HG03196 (cell line): Measurements from ENCODE around the gene PRKCZ.
"Not testable (repeated sequence)": the region's sequence is repeated elsewhere in the genome, so short reads cannot be mapped to it uniquely, and the experiment has no call there.

Experiments used
- ATAC-seq: cut with Tn5 transposase; IDR thresholded peaks from one replicate; pipeline ENCODE4 v1.9.1; 2021; ENCODE audit not compliant: unreplicated experiment

PRKCZ gene

DNA sequence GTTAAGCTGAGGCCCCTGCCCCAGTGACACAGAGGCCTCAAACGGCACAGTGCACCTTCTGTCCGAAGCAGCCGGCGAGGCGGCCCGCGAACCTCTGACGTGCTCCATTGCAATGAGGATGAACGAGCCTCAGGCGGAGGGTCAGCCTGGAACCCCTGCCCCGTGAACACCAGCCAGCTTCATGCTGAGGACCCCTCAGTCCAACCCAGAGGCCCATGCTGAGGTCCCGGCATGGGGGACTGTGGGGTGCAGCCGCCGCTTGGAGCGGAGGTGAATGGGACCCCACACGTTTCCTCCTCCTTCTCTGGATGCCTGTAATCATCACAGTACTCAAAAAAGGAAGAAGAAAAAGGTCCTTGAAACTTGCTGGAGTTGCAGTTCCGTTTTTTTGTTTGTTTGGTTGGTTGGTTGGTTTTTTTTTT, 62.1 kb downstream of the PRKCZ start:
- no peak for ATAC-seq

DNA sequence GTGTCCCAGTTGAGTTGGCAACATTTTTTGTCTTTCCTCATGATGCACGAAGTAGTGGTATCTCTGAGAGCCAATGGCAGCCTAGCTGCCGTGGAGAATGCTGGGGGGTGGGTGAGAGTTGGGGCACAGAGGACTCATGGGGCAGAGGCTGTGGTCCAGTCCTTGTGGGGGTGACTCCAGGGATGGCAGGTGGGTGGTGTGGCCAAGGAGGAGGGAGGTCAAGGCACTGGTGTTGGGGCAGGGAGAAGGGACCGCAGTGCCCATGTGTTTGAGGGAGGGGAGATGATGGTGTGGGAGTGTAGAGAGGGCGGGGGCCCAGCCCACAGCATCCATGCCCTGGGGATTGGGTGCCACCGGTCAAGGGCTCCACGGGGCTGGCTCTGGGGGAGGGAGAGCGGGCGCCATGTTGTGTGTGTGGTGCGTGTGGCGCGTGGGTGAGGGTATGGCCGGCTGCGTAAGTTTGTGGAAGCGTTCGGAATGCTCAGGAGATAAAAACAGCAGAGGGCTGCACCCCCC, 63.5 kb downstream of the PRKCZ start:
- ATAC-seq, result no peak

DNA sequence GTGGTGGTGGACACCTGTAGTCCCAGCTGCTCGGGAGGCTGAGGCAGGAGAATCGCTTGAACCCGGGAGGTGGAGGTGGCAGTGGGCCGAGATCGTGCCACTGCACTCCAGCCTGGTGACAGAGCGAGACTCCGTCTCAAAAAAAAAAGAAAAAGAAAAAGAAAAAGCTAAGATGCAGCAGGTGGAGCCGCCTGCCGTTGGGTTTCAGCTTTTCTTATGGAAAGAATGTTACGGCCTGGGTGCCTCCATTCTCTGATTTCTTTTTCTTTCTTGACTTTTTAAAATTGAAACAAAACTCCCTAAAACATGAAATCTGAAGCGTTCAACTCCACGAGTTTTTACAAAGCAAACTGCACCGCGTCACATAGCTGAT, 64.4 kb downstream of the PRKCZ start:
- ATAC-seq, result not testable (repeated sequence)

DNA sequence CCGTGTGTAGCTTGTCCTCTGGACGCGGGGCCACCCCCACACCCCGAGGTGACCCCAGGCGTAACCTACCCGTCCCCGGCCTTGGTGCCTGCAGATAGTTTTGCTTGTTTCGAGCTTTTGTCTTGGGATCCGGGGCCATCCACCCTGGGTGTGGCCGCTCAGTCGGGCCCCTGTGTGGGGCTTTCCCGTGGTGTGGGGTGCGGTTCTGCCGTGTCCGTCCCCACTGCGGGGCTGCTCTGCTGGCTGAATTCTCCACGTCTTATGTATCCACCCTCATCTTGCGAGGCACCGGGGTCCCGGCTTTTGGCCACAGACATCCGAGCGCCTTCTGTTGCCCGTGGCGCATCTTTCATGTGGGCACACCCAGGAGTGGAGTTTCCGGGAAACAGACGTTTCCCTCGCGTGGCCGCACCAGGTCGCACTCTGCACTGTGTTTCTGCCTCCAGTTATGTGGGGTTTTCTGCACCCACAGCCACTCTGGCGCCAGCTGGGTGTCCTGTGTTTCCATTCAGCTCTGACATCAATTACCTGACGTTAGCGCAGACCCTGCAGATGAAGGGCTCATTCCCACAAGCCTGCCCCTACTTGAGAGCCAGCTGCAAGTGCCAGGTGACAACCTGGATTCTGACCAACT, 64.9 kb downstream of the PRKCZ start:
- no peak for ATAC-seq

DNA sequence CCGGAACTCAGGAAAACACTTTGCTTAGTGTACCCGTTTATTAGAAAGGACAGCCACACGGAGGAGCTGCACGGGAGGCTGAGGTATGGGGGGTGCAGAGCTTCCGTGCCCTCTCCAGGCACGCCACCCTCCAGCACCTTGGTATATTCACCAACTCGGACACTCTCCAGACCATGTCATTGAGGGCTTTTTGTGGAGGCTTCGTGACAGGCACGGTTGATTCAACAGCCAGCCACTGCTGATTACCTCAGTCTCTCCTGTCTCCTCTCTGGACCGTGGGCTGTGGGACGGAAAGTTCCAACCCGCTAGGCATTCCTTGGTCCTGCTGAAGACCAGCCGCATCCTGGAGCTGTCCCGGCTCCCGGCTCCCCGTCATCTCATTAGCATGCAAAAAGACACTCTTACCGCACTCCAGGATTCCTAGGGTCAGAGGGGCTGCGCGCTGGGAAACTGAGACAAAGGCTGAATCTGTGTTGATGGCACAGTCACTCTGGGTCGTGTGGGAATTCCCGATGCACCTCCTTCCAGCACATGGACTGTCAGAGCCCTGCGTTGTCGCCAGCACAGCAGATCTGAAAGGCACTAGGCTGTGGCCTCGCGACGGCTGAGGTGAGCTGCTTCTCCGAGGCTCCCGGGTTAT, 65.6 kb downstream of the PRKCZ start:
- no peak for ATAC-seq

DNA sequence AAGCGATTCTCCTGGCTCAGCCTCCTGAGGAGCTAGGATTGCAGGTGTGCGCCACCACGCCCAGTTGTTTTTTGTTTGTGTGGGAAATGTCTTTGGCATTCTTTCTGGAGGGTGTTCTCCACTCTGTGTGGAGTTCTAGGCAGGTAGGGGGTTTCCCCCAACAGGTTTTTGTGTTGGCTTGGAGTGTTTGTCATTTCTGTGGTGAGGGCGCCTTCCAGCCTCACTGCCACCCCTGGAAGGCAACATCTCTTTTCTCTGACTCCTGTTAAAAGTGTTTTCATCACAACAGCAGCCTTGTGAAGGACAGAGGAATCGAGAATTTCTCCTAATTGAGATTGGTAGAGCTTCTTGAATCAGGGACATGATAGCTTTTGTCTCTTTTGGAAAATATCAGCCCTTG, 69.7 kb downstream of the PRKCZ start:
- ATAC-seq, result no peak

DNA sequence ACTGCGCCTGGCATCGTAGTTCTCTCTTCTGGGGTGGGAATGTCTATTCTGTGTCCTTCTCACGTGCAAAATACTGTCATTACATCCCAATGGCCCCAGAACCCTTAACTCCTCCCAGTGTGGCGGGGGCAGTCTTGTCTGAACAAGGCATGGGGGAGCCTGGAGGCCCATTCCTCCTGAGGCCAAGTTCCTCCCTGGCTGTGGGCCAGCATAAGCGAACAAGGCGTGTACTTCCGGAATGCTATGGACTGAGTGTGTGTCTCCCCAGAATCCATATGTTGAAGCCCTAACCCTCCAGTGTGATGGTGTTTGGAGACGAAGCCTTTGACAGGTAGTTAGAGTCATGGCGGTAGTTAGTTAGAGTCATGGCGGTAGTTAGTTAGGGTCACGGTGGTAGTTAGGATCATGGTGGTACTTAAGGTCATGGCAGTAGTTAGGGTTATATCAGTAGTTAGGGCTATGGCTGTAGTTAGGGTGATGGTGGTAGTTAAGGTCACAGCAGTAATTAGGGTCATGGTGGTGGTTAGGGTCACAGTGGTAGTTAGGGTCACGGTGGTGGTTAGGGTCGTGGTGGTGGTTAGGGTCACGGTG, 71.0 kb downstream of the PRKCZ start:
- ATAC-seq, result no peak

DNA sequence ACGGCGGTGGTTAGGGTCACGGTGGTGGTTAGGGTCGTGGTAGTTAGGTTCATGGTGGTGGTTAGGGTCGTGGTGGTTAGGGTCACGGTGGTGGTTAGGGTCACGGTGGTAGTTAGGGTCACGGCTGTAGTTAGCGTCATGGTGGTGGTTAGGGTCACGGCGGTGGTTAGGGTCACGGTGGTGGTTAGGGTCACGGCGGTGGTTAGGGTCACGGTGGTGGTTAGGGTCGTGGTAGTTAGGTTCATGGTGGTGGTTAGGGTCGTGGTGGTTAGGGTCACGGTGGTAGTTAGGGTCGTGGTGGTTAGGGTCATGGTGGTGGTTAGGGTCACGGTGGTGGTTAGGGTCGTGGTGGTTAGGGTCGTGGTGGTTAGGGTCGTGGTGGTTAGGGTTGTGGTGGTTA, 71.6 kb downstream of the PRKCZ start:
- ATAC-seq, result not testable (repeated sequence)

DNA sequence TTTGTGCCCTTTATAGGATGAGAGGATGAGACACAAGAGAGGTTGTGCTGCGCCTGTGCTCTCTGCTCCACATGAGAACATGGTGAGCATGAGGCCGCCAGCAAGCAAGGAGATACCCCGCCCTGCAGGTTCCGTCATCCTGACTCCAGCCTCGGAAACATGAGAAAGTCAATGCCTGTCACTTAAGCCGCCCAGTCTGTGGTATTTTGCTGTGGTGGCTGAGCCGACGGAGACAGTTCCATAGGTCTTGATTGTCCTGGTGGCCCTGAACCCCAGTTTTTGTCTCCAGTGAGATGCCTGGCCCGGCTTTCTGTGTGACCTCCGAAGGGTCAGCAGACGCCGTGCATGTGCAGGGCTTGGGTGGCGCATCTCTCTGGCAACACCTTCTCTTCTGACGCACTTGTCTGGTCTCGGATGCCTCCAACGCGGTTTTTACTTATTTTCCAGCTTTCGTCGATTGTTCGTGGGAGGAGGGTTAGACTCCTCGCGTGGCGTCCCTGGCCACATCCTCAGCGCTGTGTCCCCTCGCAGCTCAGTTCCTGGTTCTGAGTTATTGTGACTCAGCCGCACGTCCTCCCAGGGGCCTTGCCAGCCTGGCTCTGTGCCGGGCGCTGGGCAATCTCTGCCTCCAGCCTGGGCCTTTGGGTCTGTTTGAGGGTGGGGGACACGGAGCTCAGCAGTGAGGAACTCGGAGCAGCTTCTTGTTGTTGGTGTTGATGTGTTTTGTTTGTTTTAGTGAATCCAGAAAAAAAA, 74.4 kb downstream of the PRKCZ start:
- ATAC-seq, result no peak

DNA sequence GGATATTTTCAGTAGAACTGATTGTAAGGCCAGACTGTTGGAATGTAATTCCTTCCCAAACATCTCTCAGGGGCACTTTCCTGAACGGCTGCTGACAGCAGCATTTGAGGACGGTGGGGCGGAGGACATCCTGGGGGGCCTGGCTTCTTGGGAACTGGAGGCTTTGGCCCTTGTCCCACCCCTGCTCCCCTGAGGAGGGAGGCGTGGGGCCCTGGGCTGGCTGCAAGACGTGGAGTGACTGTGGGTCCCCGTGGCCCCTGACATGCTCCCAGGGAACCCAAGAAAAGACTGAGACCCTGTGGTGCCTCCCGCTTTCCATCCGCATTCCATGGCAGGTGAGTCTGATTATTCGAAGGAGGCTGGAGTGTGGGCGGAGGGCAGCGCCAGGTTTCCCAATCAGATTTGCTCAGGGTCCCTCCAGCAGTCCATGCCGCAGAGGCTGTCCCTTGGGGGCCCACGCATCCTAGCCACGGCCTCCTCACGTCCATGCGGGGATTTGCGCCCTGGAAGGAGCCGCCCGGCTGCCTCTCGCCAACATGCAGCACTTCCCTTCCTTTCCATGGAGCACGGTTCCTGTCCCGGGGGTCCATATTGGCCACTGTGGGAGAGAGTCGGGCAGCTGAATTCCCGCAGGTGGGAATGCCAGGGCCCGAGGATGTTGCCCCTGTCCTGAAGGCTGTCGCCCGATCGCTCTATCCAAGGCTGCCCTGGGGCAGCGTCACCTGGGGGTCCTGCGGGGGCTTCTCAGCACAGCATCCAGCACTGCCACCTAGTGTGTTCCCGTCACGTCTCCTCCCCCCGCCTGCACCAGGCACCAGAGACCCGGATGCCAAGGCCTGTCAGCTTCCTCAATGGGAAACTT, 75.4 kb downstream of the PRKCZ start:
- no peak for ATAC-seq

DNA sequence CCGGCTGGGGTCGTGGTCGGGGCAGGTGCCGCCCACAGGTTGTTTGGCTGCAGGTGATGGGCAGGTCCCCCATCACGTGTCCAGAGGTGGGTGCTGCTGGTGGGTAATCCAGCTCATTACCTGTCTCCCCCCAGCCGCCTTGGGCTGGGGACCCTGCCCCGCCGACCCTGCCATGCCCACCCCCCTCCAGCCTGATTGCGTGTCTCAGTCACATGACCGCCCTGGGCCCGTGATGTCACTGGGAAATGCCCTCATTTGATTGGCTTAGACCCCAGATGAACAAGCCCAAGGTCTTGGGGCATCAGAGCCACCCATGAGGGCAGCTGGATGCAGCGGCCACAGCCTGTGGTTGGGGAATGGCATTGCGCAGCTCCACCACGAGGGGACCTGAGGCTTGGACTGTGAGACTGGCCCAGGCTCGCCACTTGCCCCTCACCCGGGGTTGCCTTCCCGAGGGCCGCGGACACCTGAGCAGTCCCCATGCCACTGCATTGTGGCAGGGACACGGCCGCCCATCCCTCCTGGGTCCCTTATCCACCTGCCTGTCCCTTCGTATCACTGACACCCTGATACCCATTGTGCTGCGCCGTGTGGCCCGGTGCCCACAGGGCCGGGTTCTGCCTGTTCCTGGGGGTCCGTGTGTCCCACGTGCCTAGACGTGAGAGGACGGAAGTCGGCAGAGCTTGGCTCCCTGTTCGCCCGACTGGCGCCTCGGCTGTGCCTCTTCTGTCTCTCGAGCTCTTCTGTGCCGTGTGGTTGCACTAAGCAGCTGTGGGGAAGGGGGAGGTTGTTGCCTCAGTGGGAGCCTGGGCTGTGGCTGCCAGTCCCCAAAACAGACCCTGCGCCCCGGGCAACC, 76.3 kb downstream of the PRKCZ start:
- no peak for ATAC-seq

DNA sequence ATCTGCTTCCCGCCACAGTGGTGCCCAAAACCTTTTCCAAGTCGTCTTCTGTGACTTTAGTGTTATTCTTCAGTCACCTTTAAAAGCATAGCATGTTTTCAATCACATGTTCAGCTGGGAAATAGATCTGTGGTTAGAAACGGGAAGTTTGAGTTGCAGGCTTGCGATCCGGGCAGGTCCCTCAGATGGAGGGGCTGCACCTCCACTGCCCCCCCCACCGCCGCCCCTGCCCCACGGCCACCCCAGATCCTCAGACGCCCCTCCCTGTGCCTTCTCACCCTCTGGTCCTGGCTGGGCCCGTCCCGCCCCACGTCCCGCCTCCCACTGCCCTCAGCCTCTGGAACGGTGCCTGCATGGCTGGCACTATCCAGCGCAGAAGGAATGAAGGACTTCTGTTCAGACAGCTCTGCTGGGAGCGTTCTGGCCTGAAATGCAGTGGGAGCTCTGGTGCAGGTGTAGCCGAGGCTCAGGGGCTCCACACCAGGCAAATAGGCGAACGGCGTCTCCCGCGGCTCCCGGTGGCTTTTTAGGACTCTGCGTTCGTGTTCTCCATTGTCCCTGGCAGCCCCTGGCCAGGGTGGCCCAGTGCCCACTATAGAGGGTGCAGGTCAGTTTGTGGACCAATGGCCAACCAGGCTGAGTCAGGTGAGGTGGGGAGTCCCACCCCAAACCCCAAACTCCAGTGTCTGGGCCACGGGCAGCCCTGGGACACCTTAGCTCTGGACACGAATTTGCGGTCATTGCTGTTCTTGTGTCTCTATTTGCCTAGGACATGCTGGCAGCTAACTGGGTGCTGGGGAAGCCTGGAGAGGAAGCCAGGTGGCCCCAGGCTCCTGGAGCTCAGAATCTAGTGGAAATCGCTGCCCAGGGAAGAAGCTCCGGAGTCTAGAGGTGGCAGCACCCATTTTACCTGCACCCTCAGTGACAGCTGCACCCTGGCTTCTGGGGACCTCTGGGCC, 77.3 kb downstream of the PRKCZ start:
- no peak for ATAC-seq

DNA sequence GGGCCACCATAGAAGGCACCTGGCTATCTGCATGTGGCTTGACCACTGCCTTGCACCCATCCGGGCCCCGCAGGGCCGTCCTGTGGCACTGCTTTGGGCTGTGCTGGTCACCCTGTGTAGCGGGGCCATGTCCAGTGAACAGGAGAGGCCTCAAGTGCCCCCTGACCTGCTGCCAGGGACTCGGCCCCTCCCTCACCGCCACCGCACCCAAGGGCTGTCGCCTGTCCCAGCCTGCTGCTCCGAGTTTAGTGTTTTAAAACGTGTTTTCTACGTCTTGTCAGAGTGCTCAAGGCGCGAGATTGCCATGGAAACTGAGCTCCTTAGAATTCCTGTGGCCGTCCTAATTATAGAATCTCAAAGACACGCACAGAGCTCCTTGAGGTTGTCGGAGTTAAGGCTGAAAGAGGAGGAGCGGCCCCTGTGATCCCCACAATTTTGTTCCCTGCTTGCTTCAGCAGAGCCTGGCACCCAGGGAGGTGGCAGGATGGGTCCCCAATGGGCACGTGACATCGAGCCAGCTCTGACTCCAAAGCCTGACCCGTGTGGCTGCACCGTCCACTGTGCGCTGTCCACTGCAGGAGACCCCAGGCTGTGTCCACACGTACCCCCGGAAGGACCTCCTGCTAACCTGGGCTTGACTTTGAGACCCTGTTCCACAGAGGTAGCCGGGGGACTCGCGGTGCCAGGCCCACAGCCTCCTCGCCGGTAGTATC, 78.1 kb downstream of the PRKCZ start:
- ATAC-seq, result no peak

DNA sequence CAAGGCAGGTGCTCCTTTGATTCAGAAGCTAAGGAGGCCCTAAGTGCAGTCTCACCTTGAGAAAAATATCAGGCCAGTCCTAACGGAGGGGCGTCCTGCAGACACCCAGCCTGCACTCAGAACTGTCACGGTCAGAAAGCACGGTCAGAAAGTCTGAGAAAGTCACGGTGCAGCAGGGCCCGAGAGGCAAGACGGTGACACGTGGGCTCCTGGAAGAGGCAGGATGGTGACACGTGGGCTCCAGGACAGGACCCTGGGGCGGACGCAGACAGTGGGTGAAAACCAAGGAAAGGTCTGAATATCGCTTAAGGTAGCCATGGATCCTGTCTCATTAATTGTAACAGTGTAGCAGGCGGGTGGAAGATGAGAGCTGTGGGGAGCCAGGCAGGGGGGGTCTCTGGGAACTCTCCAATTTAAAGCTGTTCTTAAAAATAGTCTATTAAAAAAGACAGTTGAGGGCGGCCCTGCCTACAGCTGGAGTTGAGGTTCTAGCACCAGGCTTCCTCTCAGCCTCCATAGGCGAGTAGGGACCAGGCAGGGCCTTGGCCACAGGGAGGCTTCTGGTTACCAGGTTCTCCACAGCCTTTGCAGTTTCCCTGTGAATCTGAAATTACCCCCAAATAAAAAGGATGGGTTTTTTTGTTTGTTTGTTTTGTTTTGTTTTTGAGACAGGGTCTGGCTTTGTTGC, 79.2 kb downstream of the PRKCZ start:
- no peak for ATAC-seq

DNA sequence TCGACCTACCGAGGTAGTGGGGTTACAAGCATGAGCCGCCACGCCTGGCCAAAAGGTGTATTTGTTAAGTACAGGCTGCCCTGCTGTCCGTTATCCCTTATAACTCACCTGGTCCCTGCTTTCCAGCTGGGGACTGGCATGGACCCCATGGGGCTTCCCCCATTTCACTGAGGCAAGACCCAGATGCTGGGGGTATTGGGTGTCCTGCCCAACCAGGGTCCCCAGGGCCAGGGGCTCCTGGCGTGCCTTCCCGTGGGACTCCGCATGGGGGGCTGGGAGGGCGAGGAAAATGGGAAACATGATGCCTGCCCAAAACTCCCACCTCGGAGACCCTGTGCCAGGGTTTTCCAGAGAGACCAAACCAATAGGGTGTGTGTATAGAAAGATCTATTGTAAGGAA, 79.9 kb downstream of the PRKCZ start:
- ATAC-seq, result no peak

DNA sequence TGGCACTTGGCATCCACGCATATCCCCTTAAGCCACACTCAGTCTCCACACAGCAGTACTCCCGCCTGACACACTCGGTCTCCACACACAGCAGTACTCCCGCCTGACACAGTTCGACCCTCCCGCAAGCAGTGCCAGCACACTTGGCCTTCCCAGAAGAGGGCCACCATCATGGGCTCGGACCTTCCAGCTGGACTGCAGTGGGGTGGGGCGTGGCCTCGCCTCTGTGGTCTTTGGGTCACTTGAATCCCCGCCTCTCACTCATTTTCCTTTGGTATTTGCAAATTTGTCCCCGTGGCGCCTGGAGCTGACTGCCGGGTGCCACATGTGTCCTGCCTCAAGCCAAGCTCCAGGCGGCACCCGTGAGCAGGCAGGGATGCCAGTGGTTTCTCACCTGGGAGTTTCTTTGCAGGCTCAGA, 80.7 kb downstream of the PRKCZ start:
- ATAC-seq, result no peak

DNA sequence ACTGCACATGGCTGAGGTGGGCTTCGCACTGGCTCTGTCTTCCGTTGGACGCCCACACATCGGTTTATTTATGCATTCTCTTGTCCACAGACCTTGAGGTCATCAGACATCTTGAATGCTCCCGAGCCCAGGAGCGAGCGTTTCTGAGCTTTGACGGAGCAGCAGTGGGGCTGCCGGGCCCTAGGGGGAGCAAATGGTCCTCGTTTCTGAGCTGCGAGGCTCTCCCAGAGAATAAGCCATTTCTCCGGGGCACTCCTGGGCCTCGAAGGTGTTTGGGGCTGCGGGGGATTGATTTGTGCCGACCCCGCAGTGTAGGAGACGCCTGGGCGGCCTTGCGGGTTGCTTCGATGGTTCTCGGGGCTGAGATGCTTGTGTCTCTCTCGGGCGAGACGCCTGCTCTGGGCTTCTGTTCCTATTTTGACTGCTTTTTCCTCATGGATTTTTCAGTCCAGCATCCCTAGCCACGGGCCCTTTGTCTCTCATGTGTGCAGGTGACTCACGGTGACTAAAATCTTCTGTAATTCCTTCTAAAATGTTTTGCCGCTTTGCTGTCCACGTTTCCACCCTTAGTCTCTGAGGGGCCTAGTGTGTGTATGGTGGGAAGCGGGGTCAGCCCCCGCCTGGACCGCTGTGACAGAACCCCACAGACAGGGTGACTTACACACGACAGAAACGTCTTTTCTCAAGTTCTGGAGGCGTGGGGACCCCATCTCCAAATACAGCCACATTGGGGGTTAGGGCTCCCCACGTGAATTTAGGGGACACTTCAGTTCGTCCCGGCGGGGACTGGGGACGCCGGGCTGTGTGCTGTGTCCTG, 82.2 kb downstream of the PRKCZ start:
- no peak for ATAC-seq
